Measurements from ENCODE around the gene GPR50.

The GPR50 gene

GRCh38 chrX:151206871-151207270 lies 30.5 kb downstream of the GPR50 start:
- TF ChIP-seq CTCF (conservative IDR thresholded peaks at IDR 0.05; ENCODE audit: control insufficient read depth, insufficient read depth, low read depth, low read length): no peak
- no peak for DNase-seq (ENCODE audit: low read depth)

DNA sequence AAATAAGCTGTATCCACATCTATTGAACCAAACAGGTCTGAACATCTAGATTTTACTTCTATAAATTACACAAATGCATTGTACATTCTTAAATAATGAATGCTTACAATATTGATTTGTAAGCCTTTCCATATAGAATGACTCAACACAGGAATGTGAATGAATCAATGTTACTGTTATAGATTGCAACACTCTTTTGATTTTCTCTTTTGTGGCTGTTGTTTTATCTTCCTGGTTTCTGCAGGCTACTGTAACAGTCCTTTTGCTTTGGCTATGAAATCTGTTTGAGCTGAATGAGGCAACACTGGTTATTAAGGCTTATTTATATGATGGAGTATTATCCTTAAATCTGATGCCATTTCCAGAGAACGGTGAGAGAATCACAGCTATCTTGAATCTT lies 49.5 kb downstream of the GPR50 start:
- no peak for DNase-seq (ENCODE audit: low read depth)
- no peak for TF ChIP-seq CTCF (conservative IDR thresholded peaks at IDR 0.05; ENCODE audit: control insufficient read depth, insufficient read depth, low read depth, low read length)
- H3K4me3 ChIP-seq (ENCODE audit: control insufficient read depth, low read depth, low read length): no peak overlapping the region

More at GRCh38 chrX:151206871-151207270, 30.5 kb downstream of the GPR50 start:
- H3K4me3 ChIP-seq (ENCODE audit: control insufficient read depth, low read depth, low read length): no peak overlapping the region

- no peak for DNase-seq (ENCODE audit: low read depth)
- H3K4me3 ChIP-seq (ENCODE audit: control insufficient read depth, low read depth, low read length): no peak overlapping the region
- TF ChIP-seq CTCF (conservative IDR thresholded peaks at IDR 0.05; ENCODE audit: control insufficient read depth, insufficient read depth, low read depth, low read length): no peak
Observed at GRCh38 chrX:151226941-151227340, 50.6 kb downstream of the GPR50 start.

GRCh38 chrX:151227627-151228026 lies 51.2 kb downstream of the GPR50 start:
- no peak overlapping the region for H3K4me3 ChIP-seq (ENCODE audit: control insufficient read depth, low read depth, low read length)
- TF ChIP-seq CTCF (conservative IDR thresholded peaks at IDR 0.05; ENCODE audit: control insufficient read depth, insufficient read depth, low read depth, low read length): no peak
- DNase-seq (ENCODE audit: low read depth): no peak

DNA sequence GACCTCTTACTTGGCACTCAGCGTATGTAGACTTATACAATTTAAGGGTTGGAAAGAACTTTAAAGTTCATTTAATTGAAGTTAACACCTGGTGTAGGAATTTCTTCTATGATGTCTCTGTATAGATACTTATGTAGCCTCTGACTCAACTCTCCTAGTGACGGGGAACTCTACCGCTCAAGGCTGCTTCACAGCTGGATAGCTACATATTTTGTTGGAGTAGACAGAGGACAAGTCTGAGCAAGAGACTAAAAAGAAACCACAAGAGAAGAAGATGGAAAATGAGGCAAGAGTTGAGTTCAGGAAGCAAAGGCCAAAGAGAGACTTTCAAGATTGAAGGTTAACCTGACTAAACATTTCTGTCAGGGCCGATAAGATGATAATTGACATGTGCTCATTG lies 52.6 kb downstream of the GPR50 start:
- DNase-seq (ENCODE audit: low read depth): no peak
- TF ChIP-seq CTCF (conservative IDR thresholded peaks at IDR 0.05; ENCODE audit: control insufficient read depth, insufficient read depth, low read depth, low read length): no peak
- no peak overlapping the region for H3K4me3 ChIP-seq (ENCODE audit: control insufficient read depth, low read depth, low read length)

Data from fibroblast of mammary gland (primary cell).